ENCODE data around the gene C6orf89. TPM values are rescaled to one million over a fixed set of nuclear protein-coding genes. Genes with fewer than 3 reads are reported as not detected.

C6orf89 gene
- total and polyA plus RNA-seq, 9 donors = 23.1 to 102 (median 62.2) TPM

DNA sequence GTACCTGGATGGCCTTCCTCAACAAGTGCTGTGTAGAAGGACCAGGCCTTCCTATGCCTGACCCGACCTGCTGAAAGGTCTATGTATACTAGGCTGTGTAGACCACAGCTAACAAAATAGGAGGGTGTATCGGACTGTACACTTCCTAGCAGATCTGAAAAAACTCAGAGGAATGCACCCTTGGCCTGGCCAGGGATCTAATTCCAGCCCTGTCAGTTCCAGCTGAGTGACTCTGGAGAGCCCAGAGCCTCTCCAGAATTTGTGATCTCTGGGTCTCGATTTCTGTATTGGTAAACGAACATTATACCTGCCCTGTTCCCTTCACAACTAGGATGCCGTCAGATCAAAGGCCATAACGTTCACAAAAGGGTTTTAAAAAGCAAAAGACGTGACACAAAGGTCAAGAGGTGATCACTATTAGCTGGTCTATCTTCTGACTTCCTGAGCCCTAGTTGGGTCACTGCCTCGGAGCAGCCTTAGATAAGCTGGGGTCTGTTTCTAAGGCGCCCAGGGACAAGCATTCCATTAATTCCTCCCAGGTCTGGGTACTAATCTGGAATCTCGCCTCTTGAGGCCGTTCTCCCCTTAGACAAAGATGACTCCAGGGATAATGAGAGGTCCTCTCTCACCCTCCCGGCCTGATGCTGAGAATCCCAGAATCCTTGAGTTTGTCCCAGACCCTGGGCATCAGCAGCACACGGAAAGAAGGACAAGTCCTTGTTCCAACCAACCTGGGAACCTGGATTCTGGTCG lies 86.3 kb downstream of the C6orf89 start:
- 69 to 80% (median 79%) methylated on average over 14 of the region's 14 CpGs for WGBS, 3 donors
- intact Hi-C loops (cut with DNase I) = loop anchor here in 1 of 4 donors (5.0 kb wide), 1 partner anchor 85 kb away; the partner anchor contains the start of gene C6orf89
- Histone ChIP-seq H3K36me3 (no peaks in the 10 kb centered on the region), H3K27me3 (no peaks in the 10 kb centered on the region), H3K4me3 (no peak overlapping the region), H3K4me1 (ENCODE audit: insufficient read depth) (peaks cover 1% of the 10 kb centered on the region), H3K27ac (no peak overlapping the region), H3K9me3 (no peaks in the 10 kb centered on the region)
- DNase-seq = no peak
- TF ChIP-seq EP300 (IDR thresholded peaks at IDR 0.05) = no peak
- no peak for TF ChIP-seq POLR2A (IDR thresholded peaks at IDR 0.05)
- TF ChIP-seq, protein P1, sequence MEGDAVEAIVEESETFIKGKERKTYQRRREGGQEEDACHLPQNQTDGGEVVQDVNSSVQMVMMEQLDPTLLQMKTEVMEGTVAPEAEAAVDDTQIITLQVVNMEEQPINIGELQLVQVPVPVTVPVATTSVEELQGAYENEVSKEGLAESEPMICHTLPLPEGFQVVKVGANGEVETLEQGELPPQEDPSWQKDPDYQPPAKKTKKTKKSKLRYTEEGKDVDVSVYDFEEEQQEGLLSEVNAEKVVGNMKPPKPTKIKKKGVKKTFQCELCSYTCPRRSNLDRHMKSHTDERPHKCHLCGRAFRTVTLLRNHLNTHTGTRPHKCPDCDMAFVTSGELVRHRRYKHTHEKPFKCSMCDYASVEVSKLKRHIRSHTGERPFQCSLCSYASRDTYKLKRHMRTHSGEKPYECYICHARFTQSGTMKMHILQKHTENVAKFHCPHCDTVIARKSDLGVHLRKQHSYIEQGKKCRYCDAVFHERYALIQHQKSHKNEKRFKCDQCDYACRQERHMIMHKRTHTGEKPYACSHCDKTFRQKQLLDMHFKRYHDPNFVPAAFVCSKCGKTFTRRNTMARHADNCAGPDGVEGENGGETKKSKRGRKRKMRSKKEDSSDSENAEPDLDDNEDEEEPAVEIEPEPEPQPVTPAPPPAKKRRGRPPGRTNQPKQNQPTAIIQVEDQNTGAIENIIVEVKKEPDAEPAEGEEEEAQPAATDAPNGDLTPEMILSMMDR (IDR thresholded peaks at IDR 0.05) = no peak

DNA sequence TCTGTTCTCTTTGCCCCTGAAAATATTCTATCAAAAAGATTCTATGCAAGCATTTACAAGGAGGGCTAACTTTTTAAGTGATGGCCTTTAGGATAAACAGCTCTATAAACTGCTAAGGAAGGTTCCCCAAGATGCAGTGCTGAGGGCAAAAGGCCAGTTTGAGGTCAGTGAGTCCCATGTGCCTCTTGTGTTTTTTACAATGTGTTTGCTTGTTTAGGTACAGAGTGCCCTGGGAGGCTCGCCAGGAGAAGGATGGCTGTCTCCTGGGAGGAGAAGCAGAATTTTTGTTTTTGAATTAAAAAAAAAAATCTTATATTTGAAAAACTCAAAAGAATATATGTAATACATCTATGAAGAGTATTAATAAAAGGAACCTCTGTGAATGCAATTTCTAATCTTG lies 87.4 kb downstream of the C6orf89 start:
- WGBS, 3 donors = 28 to 50% (median 47%) methylated on average over 1 of the region's 1 CpG
- intact Hi-C loops (cut with DNase I) = loop anchor here in 1 of 4 donors (5.0 kb wide), 1 partner anchor 86 kb away; the partner anchor contains the start of gene C6orf89
- peaks cover 1% of the 10 kb centered on the region for H3K4me1 ChIP-seq (ENCODE audit: insufficient read depth)

GRCh38 chr6:36973647-36974046 lies 87.9 kb downstream of the C6orf89 start:
- Histone ChIP-seq H3K27ac (no peak overlapping the region), H3K36me3 (no peaks in the 10 kb centered on the region), H3K4me3 (no peak overlapping the region), H3K27me3 (no peaks in the 10 kb centered on the region), H3K9me3 (no peaks in the 10 kb centered on the region), H3K4me1 (ENCODE audit: insufficient read depth) (peaks cover 1% of the 10 kb centered on the region)
- no peak for DNase-seq
- TF ChIP-seq POLR2A (IDR thresholded peaks at IDR 0.05) = no peak
- TF ChIP-seq, protein P1 (IDR thresholded peaks at IDR 0.05) = no peak
- no peak for TF ChIP-seq EP300 (IDR thresholded peaks at IDR 0.05)
- 66 to 81% (median 81%) methylated on average over 4 of the region's 4 CpGs for WGBS, 3 donors
- intact Hi-C loops (cut with DNase I) = loop anchor here in 1 of 4 donors (5.0 kb wide), 1 partner anchor 86 kb away; the partner anchor contains the start of gene C6orf89

More for the DNA sequence above, 87.4 kb downstream of the C6orf89 start:
- peak in 2 of 5 donors; percentile 40 to 80 for DNase-seq
- no peak overlapping the region for H3K27ac ChIP-seq
- TF ChIP-seq POLR2A (IDR thresholded peaks at IDR 0.05) = no peak
- TF ChIP-seq, protein P1 (IDR thresholded peaks at IDR 0.05) = no peak
- TF ChIP-seq EP300 (IDR thresholded peaks at IDR 0.05) = no peak
- H3K4me3 ChIP-seq = no peak overlapping the region
- H3K36me3 ChIP-seq = no peaks in the 10 kb centered on the region
- H3K27me3 ChIP-seq = no peaks in the 10 kb centered on the region
- no peaks in the 10 kb centered on the region for H3K9me3 ChIP-seq

- TF ChIP-seq, protein P1 (IDR thresholded peaks at IDR 0.05) = no peak
- TF ChIP-seq EP300 (IDR thresholded peaks at IDR 0.05) = no peak
- Histone ChIP-seq H3K27ac (no peak overlapping the region), H3K9me3 (no peaks in the 10 kb centered on the region), H3K36me3 (no peaks in the 10 kb centered on the region), H3K4me1 (ENCODE audit: insufficient read depth) (peaks cover 1% of the 10 kb centered on the region), H3K4me3 (no peak overlapping the region), H3K27me3 (no peaks in the 10 kb centered on the region)
- intact Hi-C loops (cut with DNase I) = no loop called here
- WGBS, 3 donors = 73 to 79% (median 77%) methylated on average over 7 of the region's 7 CpGs
- DNase-seq = no peak
Measured at GRCh38 chr6:36975231-36976006, 89.7 kb downstream of the C6orf89 start.
